CD4-positive, alpha-beta T cell (primary cell): ENCODE results near the gene EDAR. TPM values are rescaled to one million over a fixed set of nuclear protein-coding genes. Genes with fewer than 3 reads are reported as not detected.

Source experiments
- ATAC-seq: fragments of 200-7000 bp; cut with Tn5 transposase; one replicate; pipeline ENCODE4 v1.10.0; 2022; ENCODE audit warnings: mild to moderate bottlenecking; ENCODE audit not compliant: poor library complexity
- CTCF ChIA-PET: fragments of 350-600 bp; sonication (Branson Sonifier 250); formaldehyde crosslinking; loops from one replicate; lab custom pipeline; 2021; ENCODE audit warnings: antibody characterized with exemption, inconsistent platforms; lab: Charles Lee
- POLR2A ChIA-PET: fragments of 350-600 bp; sonication (Branson Sonifier 250); formaldehyde crosslinking; loops from one replicate; lab custom pipeline; 2021; ENCODE audit warnings: antibody characterized with exemption, inconsistent platforms; lab: Charles Lee
- DNase-seq, 14 experiments: peaks; one replicate each; pipeline ENCODE4 v3.0.0-alpha.2; 2013 to 2020; ENCODE audit warnings: mixed read lengths in 2 of 14
- H3K27ac ChIP-seq, 2 donors: one replicate each; pipeline versions ENCODE4 v1.5.1 to v1.7.0; 2013; ENCODE audit warnings: low read length in 2 of 2, low read depth in 1 of 2, mild to moderate bottlenecking in 1 of 2
- H3K27me3 ChIP-seq, 2 experiments: 1 replicate in 1 of 2; 2 replicates in 1 of 2; pipeline versions ENCODE4 v1.6.1 to v1.7.0; 2013; ENCODE audit warnings: low read length in 2 of 2, control low read depth in 1 of 2, mild to moderate bottlenecking in 1 of 2, moderate library complexity in 1 of 2; ENCODE audit not compliant: insufficient read depth in 2 of 2, control insufficient read depth in 1 of 2
- H3K36me3 ChIP-seq: one replicate; pipeline ENCODE4 v1.6.1; 2013; ENCODE audit warnings: low read length, control low read depth; ENCODE audit not compliant: insufficient read depth
- H3K4me1 ChIP-seq: one replicate; pipeline ENCODE4 v1.6.1; 2013; ENCODE audit warnings: low read length, control low read depth; ENCODE audit not compliant: insufficient read depth
- H3K4me3 ChIP-seq: one replicate; pipeline ENCODE4 v1.5.1; 2013; ENCODE audit warnings: mild to moderate bottlenecking, low read length, moderate library complexity
- H3K9me3 ChIP-seq, 2 experiments: 1 replicate in 1 of 2; 2 replicates in 1 of 2; pipeline versions ENCODE4 v1.6.1 to v1.7.0; 2013; ENCODE audit warnings: low read length in 2 of 2, mild to moderate bottlenecking in 2 of 2, control low read depth in 1 of 2, moderate library complexity in 1 of 2; ENCODE audit not compliant: control insufficient read depth in 1 of 2, insufficient read depth in 1 of 2
- H3K27ac Mint-ChIP-seq: one replicate; pipeline ENCODE4 v1.8.0; 2020; ENCODE audit warnings: mixed read lengths
- H3K27me3 Mint-ChIP-seq: one replicate; pipeline ENCODE4 v1.8.0; 2021; ENCODE audit warnings: mixed read lengths
- H3K36me3 Mint-ChIP-seq: one replicate; pipeline ENCODE4 v1.8.0; 2021; ENCODE audit warnings: low read depth, mixed read lengths
- H3K4me1 Mint-ChIP-seq: one replicate; pipeline ENCODE4 v1.8.0; 2021; ENCODE audit warnings: low read depth, mixed read lengths
- H3K4me3 Mint-ChIP-seq: one replicate; pipeline ENCODE4 v1.8.0; 2020; ENCODE audit warnings: mild to moderate bottlenecking, mixed read lengths
- H3K9me3 Mint-ChIP-seq: one replicate; pipeline ENCODE4 v1.8.0; 2020; ENCODE audit warnings: mixed read lengths
- CTCF ChIP-seq: fragments of 200-600 bp; IDR thresholded peaks from one replicate; pipeline ENCODE4 v1.8.0; 2022; ENCODE audit warnings: antibody characterized with exemption, mild to moderate bottlenecking
- intact Hi-C, 2 experiments: fragments of 100-400 bp; cut with DNase I in 1 of 2; cut with micrococcal nuclease in 1 of 2; formaldehyde crosslinking; loops; one replicate each; pipeline versions ENCODE4 v1.15.1 to v1.9.0; 2023 to 2025; cut with DNase I, micrococcal nuclease
- total RNA-seq, 174 experiments: library from RNA in 2 of 174; stranded (reverse) in 2 of 174; gene quantifications; one replicate each; pipeline ENCODE4 v1.2.3 and lab custom pipeline; 2021 to 2026

Gene EDAR
- total RNA-seq, 2 experiments from 2014 or later = 9.4 to 10.3 TPM

- ChIA-PET POLR2A (interaction anchor here (9.1 kb wide), 1 partner anchor 50 kb away, joined by 109 read pairs; no protein-coding TSS in a partner anchor), CTCF (no interaction called here)
- H3K27ac Mint-ChIP-seq = peak overlapping the region; percentile 40
- DNase-seq (no peak), ATAC-seq (no peak)
- H3K4me1 ChIP-seq = peaks cover 48% of the 10 kb centered on the region
- no peak overlapping the region for H3K27ac ChIP-seq
- H3K4me3 ChIP-seq = no peak overlapping the region
- H3K27me3 Mint-ChIP-seq = no peaks in the 10 kb centered on the region
- H3K9me3 ChIP-seq = no peaks in the 10 kb centered on the region
- H3K9me3 Mint-ChIP-seq = no peaks in the 10 kb centered on the region
- intact Hi-C loops = loop anchor here (10.0 kb wide), 1 partner anchor 197 kb away; the partner anchor contains the start of gene CCDC138 (in 2 of the 2)
- peaks cover 18% of the 10 kb centered on the region for H3K36me3 Mint-ChIP-seq
- no peak for TF ChIP-seq CTCF
- no peaks in the 10 kb centered on the region for H3K36me3 ChIP-seq
- no peak overlapping the region for H3K4me3 Mint-ChIP-seq
- H3K4me1 Mint-ChIP-seq = peaks cover 93% of the 10 kb centered on the region
- H3K27me3 ChIP-seq = no peaks in the 10 kb centered on the region
These were observed 7.2 kb downstream of the EDAR start for GRCh38 chr2:108981846-108982245.

- Mint-ChIP-seq H3K36me3 (peaks cover 30% of the 10 kb centered on the region), H3K27me3 (no peaks in the 10 kb centered on the region), H3K9me3 (no peaks in the 10 kb centered on the region), H3K27ac (peak overlapping the region; percentile 57), H3K4me3 (no peak overlapping the region), H3K4me1 (peaks cover 93% of the 10 kb centered on the region)
- no peak overlapping the region for H3K27ac ChIP-seq
- no peak overlapping the region for H3K4me3 ChIP-seq
- no peaks in the 10 kb centered on the region for H3K36me3 ChIP-seq
- intact Hi-C loops = loop anchor here (10.0 kb wide), 1 partner anchor 195 kb away; the partner anchor contains the start of gene CCDC138 (in 2 of the 2)
- no peaks in the 10 kb centered on the region for H3K27me3 ChIP-seq
- no peak for TF ChIP-seq CTCF
- ATAC-seq = no peak
- ChIA-PET POLR2A (interaction anchor here (1.6 kb wide), 1 partner anchor 52 kb away, joined by 3 read pairs; no protein-coding TSS in a partner anchor), CTCF (no interaction called here)
- no peaks in the 10 kb centered on the region for H3K9me3 ChIP-seq
- H3K4me1 ChIP-seq = peaks cover 34% of the 10 kb centered on the region
- DNase-seq = no peak
These were observed 8.9 kb downstream of the EDAR start for GRCh38 chr2:108980076-108980475.

DNA sequence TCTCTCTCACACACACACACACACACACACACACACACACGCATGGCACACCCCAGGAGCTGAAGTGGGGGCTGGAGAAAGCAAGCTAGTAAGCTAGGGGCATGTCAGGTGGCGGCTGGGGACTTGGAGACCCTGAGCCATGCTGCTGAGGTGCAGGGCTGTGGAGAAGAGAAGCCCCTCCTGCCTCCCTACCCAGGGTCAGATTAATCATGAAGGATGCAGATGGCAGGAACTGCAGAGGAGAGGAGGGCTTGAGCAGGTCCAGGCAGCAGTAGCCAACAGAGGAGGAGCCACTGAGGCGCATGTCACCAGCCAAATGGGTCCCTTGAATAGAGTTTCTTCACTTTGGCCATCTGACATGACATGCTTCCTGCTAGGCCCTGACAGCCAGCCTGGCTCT lies 9.6 kb downstream of the EDAR start:
- Histone ChIP-seq H3K27me3 (no peaks in the 10 kb centered on the region), H3K4me3 (no peak overlapping the region), H3K4me1 (peaks cover 38% of the 10 kb centered on the region), H3K27ac (no peak overlapping the region), H3K36me3 (no peaks in the 10 kb centered on the region), H3K9me3 (no peaks in the 10 kb centered on the region)
- ChIA-PET POLR2A (interaction anchor here (1.6 kb wide), 1 partner anchor 52 kb away, joined by 3 read pairs; no protein-coding TSS in a partner anchor), CTCF (no interaction called here)
- TF ChIP-seq CTCF = no peak
- H3K9me3 Mint-ChIP-seq = no peaks in the 10 kb centered on the region
- no peaks in the 10 kb centered on the region for H3K27me3 Mint-ChIP-seq
- peaks cover 93% of the 10 kb centered on the region for H3K4me1 Mint-ChIP-seq
- no peak overlapping the region for H3K4me3 Mint-ChIP-seq
- DNase-seq (no peak), ATAC-seq (no peak)
- peaks cover 29% of the 10 kb centered on the region for H3K36me3 Mint-ChIP-seq
- intact Hi-C loops = no loop called here
- H3K27ac Mint-ChIP-seq = peak overlapping the region; percentile 57
